GM23248 (cell line): ENCODE measurements around the gene KCNIP3. TPM values are rescaled to one million over a fixed set of nuclear protein-coding genes. Genes with fewer than 3 reads are reported as not detected.
A peak's percentile ranks its signal among the peaks of the same experiment; 100 is the strongest.

ENCODE experiments used
- DNase-seq: peaks from one replicate; pipeline ENCODE4 v3.0.0-alpha.2; 2015
- H2AFZ ChIP-seq: fragments of 200-600 bp; sonication (generic); 2 replicates; pipeline ENCODE4 v1.6.1; 2016; ENCODE audit warnings: antibody characterized with exemption
- H3F3A ChIP-seq: fragments of 200-600 bp; sonication (generic); 2 replicates; pipeline ENCODE4 v1.6.1; 2016; ENCODE audit warnings: mild to moderate bottlenecking, antibody characterized with exemption, mixed run types; ENCODE audit not compliant: insufficient read depth
- H3K27ac ChIP-seq: fragments of 200-600 bp; sonication (generic); 2 replicates; pipeline ENCODE4 v1.5.1; 2016; ENCODE audit warnings: mild to moderate bottlenecking
- H3K27me3 ChIP-seq: fragments of 200-600 bp; sonication (generic); replicated peaks from 2 replicates; pipeline ENCODE4 v1.6.1; 2016; ENCODE audit warnings: mild to moderate bottlenecking; ENCODE audit not compliant: insufficient read depth
- H3K36me3 ChIP-seq: fragments of 200-600 bp; sonication (generic); 2 replicates; pipeline ENCODE4 v1.6.1; 2016; ENCODE audit warnings: low read depth, mild to moderate bottlenecking
- H3K4me1 ChIP-seq: fragments of 200-600 bp; sonication (generic); 2 replicates; pipeline ENCODE4 v1.6.1; 2016; ENCODE audit warnings: mild to moderate bottlenecking; ENCODE audit not compliant: insufficient read depth
- H3K4me2 ChIP-seq: fragments of 200-600 bp; sonication (generic); one replicate; pipeline ENCODE4 v1.6.1; 2016; ENCODE audit warnings: mild to moderate bottlenecking; ENCODE audit not compliant: unreplicated experiment
- H3K4me3 ChIP-seq: fragments of 200-600 bp; sonication (generic); 2 replicates; pipeline ENCODE4 v1.5.1; 2016; ENCODE audit warnings: mild to moderate bottlenecking
- H3K79me2 ChIP-seq: fragments of 200-600 bp; sonication (generic); 2 replicates; pipeline ENCODE4 v1.6.1; 2016; ENCODE audit warnings: mild to moderate bottlenecking; ENCODE audit not compliant: insufficient read depth
- H3K9ac ChIP-seq: fragments of 200-600 bp; sonication (generic); 2 replicates; pipeline ENCODE4 v1.6.1; 2016; ENCODE audit warnings: mild to moderate bottlenecking
- H3K9me2 ChIP-seq: fragments of 200-600 bp; sonication (generic); 2 replicates; pipeline ENCODE4 v1.6.1; 2016; ENCODE audit warnings: mixed run types, mild to moderate bottlenecking, moderate library complexity; ENCODE audit not compliant: insufficient read depth
- H3K9me3 ChIP-seq: fragments of 200-600 bp; sonication (generic); one replicate; pipeline ENCODE4 v1.6.1; 2017; ENCODE audit warnings: low read depth
- H4K20me1 ChIP-seq: fragments of 200-600 bp; sonication (generic); 2 replicates; pipeline ENCODE4 v1.6.0; 2016; ENCODE audit not compliant: insufficient read depth
- EZH2 ChIP-seq: fragments of 200-600 bp; sonication (generic); IDR thresholded peaks from 2 replicates; pipeline ENCODE4 v1.6.1; 2018; ENCODE audit warnings: antibody characterized with exemption, mild to moderate bottlenecking; ENCODE audit not compliant: insufficient read depth, poor library complexity, severe bottlenecking
- EZH2phosphoT487 ChIP-seq: fragments of 200-600 bp; sonication (generic); IDR thresholded peaks from 2 replicates; pipeline ENCODE4 v1.6.1; 2018; ENCODE audit warnings: antibody characterized with exemption, moderate library complexity, mild to moderate bottlenecking, low read depth; ENCODE audit not compliant: insufficient read depth
- WGBS, 2 experiments: methylation state at CpG; one replicate each; pipeline ENCODE4 v1.1.6; 2015 to 2017; ENCODE audit warnings: low lambda C conversion rate in 2 of 2, low coverage in 1 of 2; ENCODE audit errors: missing lambda C conversion rate in 2 of 2; 5-methylcytosine and 5-hydroxymethylcytosine counted together
- in situ Hi-C: fragments of 300-500 bp; cut with MboI; formaldehyde crosslinking; loops from 2 replicates; pipeline ENCODE4 v1.15.0; 2020
- polyA plus RNA-seq: library from polyadenylated mRNA; unstranded; fragments of >200 nt; fragmentation: Nextera tagmentation; extraction: Ambion mirVana; gene quantifications from 2 replicates; pipeline ENCODE4 v1.2.1, GENCODE V29; 2016
- total RNA-seq: library from RNA; depleted of rRNA; stranded (reverse); fragments of >200 nt; shearing (Covaris generic); gene quantifications from 2 replicates; pipeline ENCODE4 v1.2.3, GENCODE V29; 2014

The KCNIP3 gene
- total and polyA plus RNA-seq, 2 experiments from 2014 or later = 3.7 to 10.7 TPM

GRCh38 chr2:95316466-95317122 lies 19.4 kb downstream of the KCNIP3 start:
- Histone ChIP-seq H3K4me3 (no peak overlapping the region), H3K79me2 (no peaks in the 10 kb centered on the region), H3K36me3 (no peaks in the 10 kb centered on the region), H4K20me1 (no peaks in the 10 kb centered on the region), H2AFZ (no peak overlapping the region), H3K4me2 (peak overlapping the region; percentile 41), H3K9me2 (no peaks in the 10 kb centered on the region), H3K27ac (peak overlapping the region; percentile 42), H3K9me3 (no peaks in the 10 kb centered on the region), H3K4me1 (peaks cover 23% of the 10 kb centered on the region), H3F3A (peaks cover 6% of the 10 kb centered on the region; the same call in 1 of the 2 replicates), H3K9ac (peak overlapping the region; percentile 24; the same call in 1 of the 2 replicates), H3K27me3 (no peaks in the 10 kb centered on the region)
- peak; percentile 81 for DNase-seq
- WGBS, 2 experiments = 52 to 62% methylated on average over 8 of the region's 8 CpGs
- TF ChIP-seq EZH2phosphoT487 = no peak
- TF ChIP-seq EZH2 = no peak
- in situ Hi-C loops = no loop called here

DNA sequence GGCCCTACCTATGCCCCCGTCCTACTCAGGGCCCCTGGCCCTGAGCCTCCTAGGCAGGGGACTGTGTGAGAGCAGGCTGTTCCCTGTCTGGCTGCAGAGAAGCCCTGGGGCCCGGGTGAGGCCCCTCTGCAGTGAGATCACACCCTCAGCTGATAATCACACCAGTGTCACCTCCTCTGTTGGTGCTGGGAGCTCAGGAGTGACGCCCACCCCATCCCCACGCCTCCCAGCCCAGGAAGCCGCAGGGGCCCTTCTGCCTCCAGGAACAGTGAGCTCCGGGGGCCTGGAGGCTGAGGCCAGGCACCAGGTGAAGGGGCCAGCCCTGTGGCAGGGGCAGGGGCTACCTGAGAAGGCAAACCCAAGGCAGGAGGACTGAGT lies 20.0 kb downstream of the KCNIP3 start:
- no peaks in the 10 kb centered on the region for H3K79me2 ChIP-seq
- peaks cover 23% of the 10 kb centered on the region for H3K4me1 ChIP-seq
- no peak overlapping the region for H3K4me2 ChIP-seq
- no peaks in the 10 kb centered on the region for H3K9me3 ChIP-seq
- no peaks in the 10 kb centered on the region for H3K27me3 ChIP-seq
- H3K9me2 ChIP-seq = no peaks in the 10 kb centered on the region
- no peak for DNase-seq
- 70 to 77% methylated on average over 5 to 6 of the region's 6 CpGs for WGBS, 2 experiments
- H3K36me3 ChIP-seq = no peaks in the 10 kb centered on the region
- no peak overlapping the region for H3K4me3 ChIP-seq
- in situ Hi-C loops = no loop called here
- no peak overlapping the region for H2AFZ ChIP-seq
- H3F3A ChIP-seq = peaks cover 6% of the 10 kb centered on the region; the same call in 1 of the 2 replicates
- TF ChIP-seq EZH2phosphoT487 = no peak
- no peak for TF ChIP-seq EZH2
- no peaks in the 10 kb centered on the region for H4K20me1 ChIP-seq
- H3K9ac ChIP-seq = peak overlapping the region; percentile 24; the same call in 1 of the 2 replicates
- peak overlapping the region; percentile 42 for H3K27ac ChIP-seq

GRCh38 chr2:95317665-95318425 lies 20.7 kb downstream of the KCNIP3 start:
- H3F3A ChIP-seq = peaks cover 6% of the 10 kb centered on the region; the same call in 1 of the 2 replicates
- no peak overlapping the region for H3K27ac ChIP-seq
- H3K9me3 ChIP-seq = no peaks in the 10 kb centered on the region
- no peak for DNase-seq
- no peaks in the 10 kb centered on the region for H4K20me1 ChIP-seq
- H2AFZ ChIP-seq = no peak overlapping the region
- WGBS, 2 experiments = 92% methylated on average over 12 of the region's 12 CpGs
- no peak overlapping the region for H3K4me3 ChIP-seq
- no peaks in the 10 kb centered on the region for H3K27me3 ChIP-seq
- H3K9me2 ChIP-seq = no peaks in the 10 kb centered on the region
- in situ Hi-C loops = no loop called here
- no peak overlapping the region for H3K4me2 ChIP-seq
- 0 out of 2 replicates have a peak overlapping the region, but pooled peaks have one; percentile 24 for H3K9ac ChIP-seq
- no peaks in the 10 kb centered on the region for H3K36me3 ChIP-seq
- no peak for TF ChIP-seq EZH2
- no peak for TF ChIP-seq EZH2phosphoT487
- peaks cover 23% of the 10 kb centered on the region for H3K4me1 ChIP-seq
- H3K79me2 ChIP-seq = no peaks in the 10 kb centered on the region

GRCh38 chr2:95318431-95319220 lies 21.5 kb downstream of the KCNIP3 start:
- in situ Hi-C loops = no loop called here
- H2AFZ ChIP-seq = no peak overlapping the region
- WGBS, 2 experiments = 88 to 91% methylated on average over 13 of the region's 13 CpGs
- H3K9me3 ChIP-seq = no peaks in the 10 kb centered on the region
- no peak overlapping the region for H3K4me3 ChIP-seq
- peaks cover 6% of the 10 kb centered on the region; the same call in 1 of the 2 replicates for H3F3A ChIP-seq
- TF ChIP-seq EZH2phosphoT487 (no peak), EZH2 (no peak)
- no peak overlapping the region for H3K4me2 ChIP-seq
- no peak overlapping the region for H3K27ac ChIP-seq
- no peaks in the 10 kb centered on the region for H3K36me3 ChIP-seq
- no peaks in the 10 kb centered on the region for H3K79me2 ChIP-seq
- peaks cover 23% of the 10 kb centered on the region for H3K4me1 ChIP-seq
- no peak for DNase-seq
- no peaks in the 10 kb centered on the region for H3K27me3 ChIP-seq
- H3K9me2 ChIP-seq = no peaks in the 10 kb centered on the region
- no peaks in the 10 kb centered on the region for H4K20me1 ChIP-seq
- no peak overlapping the region for H3K9ac ChIP-seq
